ENCODE results near the gene LRMDA.

Gene LRMDA

GRCh38 chr10:75801121-75801520 lies 369.7 kb downstream of the LRMDA start:
- DNase-seq, result no peak

- no peak for DNase-seq
Measured at GRCh38 chr10:75801661-75802060, 370.2 kb downstream of the LRMDA start.

- no peak for DNase-seq
Measured at GRCh38 chr10:75803121-75803520, 371.7 kb downstream of the LRMDA start.

- DNase-seq, result no peak
Measured at GRCh38 chr10:75803816-75804552, 372.6 kb downstream of the LRMDA start.

GRCh38 chr10:75806186-75806585 lies 374.8 kb downstream of the LRMDA start:
- no peak for DNase-seq

GRCh38 chr10:75807456-75807855 lies 376.0 kb downstream of the LRMDA start:
- no peak for DNase-seq

- DNase-seq, result no peak
Measured at GRCh38 chr10:75809003-75809402, 377.6 kb downstream of the LRMDA start.

- DNase-seq, result no peak
Measured at GRCh38 chr10:75814014-75814413, 382.6 kb downstream of the LRMDA start.

GRCh38 chr10:75815066-75815465 lies 383.6 kb downstream of the LRMDA start:
- no peak for DNase-seq

- no peak for DNase-seq
Measured at GRCh38 chr10:75817198-75817597, 385.8 kb downstream of the LRMDA start.

GRCh38 chr10:75818552-75818951 lies 387.1 kb downstream of the LRMDA start:
- DNase-seq, result no peak

- DNase-seq, result no peak
Measured at GRCh38 chr10:75825235-75825634, 393.8 kb downstream of the LRMDA start.

GRCh38 chr10:75825661-75826060 lies 394.2 kb downstream of the LRMDA start:
- DNase-seq, result no peak

- DNase-seq, result no peak
Measured at GRCh38 chr10:75826846-75827245, 395.4 kb downstream of the LRMDA start.

GRCh38 chr10:75827587-75828021 lies 396.2 kb downstream of the LRMDA start:
- no peak for DNase-seq

- no peak for DNase-seq
Measured at GRCh38 chr10:75828413-75828812, 397.0 kb downstream of the LRMDA start.

GRCh38 chr10:75836064-75836463 lies 404.6 kb downstream of the LRMDA start:
- DNase-seq, result no peak

- no peak for DNase-seq
Measured at GRCh38 chr10:75838486-75838885, 407.1 kb downstream of the LRMDA start.

- no peak for DNase-seq
Measured at GRCh38 chr10:75839020-75839419, 407.6 kb downstream of the LRMDA start.

- DNase-seq, result no peak
Measured at GRCh38 chr10:75841266-75841665, 409.8 kb downstream of the LRMDA start.

- DNase-seq, result peak; percentile 6
Measured at GRCh38 chr10:75845176-75845947, 413.9 kb downstream of the LRMDA start.

GRCh38 chr10:75847477-75847876 lies 416.1 kb downstream of the LRMDA start:
- DNase-seq, result no peak

- DNase-seq, result no peak
Measured at GRCh38 chr10:75851580-75852345, 420.3 kb downstream of the LRMDA start.

All from hematopoietic multipotent progenitor cell treated with erythropoietin and hydrocortisone succinate and interleukin-3 and kit ligand, for 4 days (in vitro differentiated cells).